NT2/D1 (cell line): ENCODE measurements around the gene ZNF274.
A peak's percentile ranks its signal among the peaks of the same experiment; 100 is the strongest.
"Not testable (repeated sequence)": the region's sequence is repeated elsewhere in the genome, so short reads cannot be mapped to it uniquely, and the experiment has no call there.

Source experiments
- DNase-seq: peaks from one replicate; pipeline ENCODE4 v3.0.0-alpha.2; 2011; ENCODE audit warnings: low read depth, low spot score
- H3K27me3 ChIP-seq: 2 replicates; pipeline ENCODE4 v1.6.0; 2011; ENCODE audit warnings: mild to moderate bottlenecking; ENCODE audit not compliant: insufficient read length, insufficient read depth
- H3K36me3 ChIP-seq: 2 replicates; pipeline ENCODE4 v1.6.1; 2011; ENCODE audit warnings: mild to moderate bottlenecking, low read length, mixed read lengths; ENCODE audit not compliant: insufficient read depth, insufficient read length
- H3K4me1 ChIP-seq: 2 replicates; pipeline ENCODE4 v1.5.1; 2011; ENCODE audit not compliant: insufficient read depth, insufficient read length
- H3K4me3 ChIP-seq: 2 replicates; pipeline ENCODE4 v1.5.1; 2011; ENCODE audit warnings: low read depth; ENCODE audit not compliant: insufficient read length
- H3K9ac ChIP-seq: 2 replicates; pipeline ENCODE4 v1.6.0; 2011; ENCODE audit warnings: low read depth; ENCODE audit not compliant: insufficient read length
- H3K9me3 ChIP-seq: 2 replicates; pipeline ENCODE4 v1.5.1; 2011; ENCODE audit warnings: mild to moderate bottlenecking, low read length; ENCODE audit not compliant: insufficient read depth
- SUZ12 ChIP-seq: IDR thresholded peaks from 2 replicates; pipeline ENCODE4 v1.6.1; 2011; ENCODE audit not compliant: insufficient read length, insufficient read depth; ENCODE audit errors: extremely low read depth
- YY1 ChIP-seq: IDR thresholded peaks from 2 replicates; pipeline ENCODE4 v1.6.1; 2011; ENCODE audit not compliant: insufficient read length, insufficient read depth
- ZNF274 ChIP-seq: IDR thresholded peaks from 2 replicates; pipeline ENCODE4 v1.6.1; 2011; ENCODE audit warnings: mild to moderate bottlenecking, low read depth, low read length

The ZNF274 gene

DNA sequence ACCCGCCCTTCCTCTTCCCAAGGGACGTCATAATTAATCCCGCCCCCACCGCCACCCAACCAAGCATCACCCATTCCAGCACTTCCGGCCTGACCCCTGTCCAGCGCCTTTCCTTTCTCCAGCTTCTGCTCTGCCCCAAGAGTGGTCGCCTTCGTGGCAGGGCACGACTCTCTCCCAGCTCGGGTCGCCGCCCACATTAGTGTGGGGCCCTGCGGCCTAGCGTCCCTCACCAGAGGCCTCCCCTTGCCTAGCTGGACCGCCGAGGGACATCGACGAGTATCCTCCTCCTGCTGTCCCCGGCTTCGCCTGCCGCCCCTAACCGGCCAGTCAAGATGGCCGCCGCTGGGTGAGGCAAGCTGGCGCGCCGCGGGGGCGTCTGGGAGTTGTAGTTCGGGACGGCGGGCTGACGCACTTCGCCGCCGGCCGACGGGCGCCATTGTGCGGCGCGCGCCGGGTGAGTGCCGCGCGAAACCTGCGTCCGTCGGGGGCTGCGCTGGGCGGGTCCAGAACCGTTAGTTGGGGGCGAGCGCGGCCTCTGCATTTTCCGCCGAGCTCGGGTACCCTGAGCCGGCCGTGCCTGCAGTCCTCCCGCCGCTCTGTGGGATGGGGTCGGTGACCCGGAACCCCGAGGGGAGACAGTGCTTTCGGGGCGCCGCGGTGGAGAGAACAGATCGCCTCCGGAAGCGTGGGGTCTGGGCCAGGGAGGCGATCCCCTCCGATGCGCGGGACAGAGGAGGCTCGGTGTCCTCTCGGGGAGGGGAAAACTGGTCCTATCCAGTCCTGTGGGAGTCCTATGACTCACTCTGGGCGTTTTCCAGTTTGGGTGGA, at the start of gene ZNF274:
Gene ZNF274 (plus strand): TSS at position 73 of the 828 bp plus-strand sequence. CDS start 905 bp downstream, outside the sequence.
- TF ChIP-seq SUZ12: no peak
- no peak for TF ChIP-seq ZNF274
- peak; percentile 92 for TF ChIP-seq YY1
- Histone ChIP-seq H3K36me3 (peaks cover 36% of the 10 kb centered on the region), H3K4me1 (no peaks in the 10 kb centered on the region), H3K9ac (peak within 1 kb of the TSS; percentile 96), H3K27me3 (no peaks in the 10 kb centered on the region), H3K4me3 (peak within 1 kb of the TSS; percentile 93), H3K9me3 (peaks cover 59% of the 10 kb centered on the region)
- DNase-seq: peak; percentile 82

DNA sequence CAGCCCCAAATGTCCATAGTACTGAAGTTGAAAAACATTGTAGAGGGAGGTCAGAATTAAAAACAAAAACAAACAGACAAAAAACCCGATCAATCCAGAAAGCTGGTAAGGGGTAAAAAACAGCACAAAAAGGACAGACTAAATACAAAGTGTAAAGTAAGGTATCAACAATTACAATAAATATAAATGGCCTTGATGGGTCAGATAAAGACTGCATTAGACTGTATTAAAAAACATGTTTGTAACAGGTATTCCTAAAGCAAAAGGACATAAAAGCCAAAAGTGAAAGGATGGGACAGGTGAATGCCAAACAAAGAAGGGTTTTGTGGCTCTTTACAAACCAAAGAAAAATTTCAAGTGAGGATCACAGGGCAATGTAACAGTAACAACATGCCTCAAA, 48.6 kb upstream of the ZNF274 start:
- Histone ChIP-seq H3K9ac (no peak overlapping the region), H3K4me3 (no peak overlapping the region), H3K36me3 (peaks cover 38% of the 10 kb centered on the region), H3K27me3 (no peaks in the 10 kb centered on the region), H3K9me3 (peaks cover 96% of the 10 kb centered on the region), H3K4me1 (no peaks in the 10 kb centered on the region)
- DNase-seq: no peak
- TF ChIP-seq YY1 (no peak), SUZ12 (no peak), ZNF274 (no peak)

DNA sequence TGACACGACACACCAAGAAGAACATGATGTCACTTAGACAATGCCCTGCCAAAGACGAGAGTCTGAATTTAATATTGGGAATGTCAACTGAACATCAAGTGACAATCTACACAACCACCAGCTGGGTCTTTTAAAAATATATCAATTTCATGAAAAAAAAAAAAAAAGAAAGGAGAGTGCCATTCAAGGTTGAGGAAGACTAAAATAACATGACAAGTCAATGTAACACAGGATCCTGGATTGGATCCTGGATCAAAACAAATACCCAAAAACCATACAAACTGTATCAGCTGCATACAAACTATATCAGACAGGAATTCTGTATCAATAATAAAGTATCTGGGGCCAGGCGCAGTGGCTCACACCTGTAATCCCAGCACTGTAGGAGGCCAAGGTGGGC, 37.0 kb upstream of the ZNF274 start:
- peaks cover 54% of the 10 kb centered on the region for H3K9me3 ChIP-seq
- TF ChIP-seq SUZ12: no peak
- TF ChIP-seq ZNF274: no peak
- TF ChIP-seq YY1: no peak
- no peaks in the 10 kb centered on the region for H3K4me1 ChIP-seq
- no peaks in the 10 kb centered on the region for H3K27me3 ChIP-seq
- no peak for DNase-seq
- H3K9ac ChIP-seq: no peak overlapping the region
- H3K36me3 ChIP-seq: peaks cover 10% of the 10 kb centered on the region
- no peak overlapping the region for H3K4me3 ChIP-seq

DNA sequence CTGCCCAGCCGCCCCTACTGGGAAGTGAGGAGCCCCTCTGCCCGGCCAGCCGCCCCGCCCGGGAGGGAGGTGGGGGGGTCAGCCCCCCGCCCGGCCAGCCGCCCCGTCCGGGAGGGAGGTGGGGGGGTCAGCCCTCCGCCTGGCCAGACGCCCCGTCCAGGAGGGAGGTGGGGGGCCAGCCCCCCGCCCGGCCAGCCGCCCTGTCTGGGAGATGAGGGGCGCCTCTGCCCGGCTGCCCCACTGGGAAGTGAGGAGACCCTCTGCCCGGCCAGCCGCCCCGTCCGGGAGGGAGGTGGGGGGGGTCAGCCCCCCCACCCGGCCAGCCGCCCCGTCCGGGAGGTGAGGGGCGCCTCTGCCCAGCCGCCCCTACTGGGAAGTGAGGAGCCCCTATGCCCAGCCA, 35.4 kb upstream of the ZNF274 start:
- not testable (repeated sequence) for H3K4me1 ChIP-seq, H3K4me3 ChIP-seq, H3K27me3 ChIP-seq, H3K36me3 ChIP-seq, DNase-seq, H3K9ac ChIP-seq
- peaks cover 38% of the 10 kb centered on the region for H3K9me3 ChIP-seq

DNA sequence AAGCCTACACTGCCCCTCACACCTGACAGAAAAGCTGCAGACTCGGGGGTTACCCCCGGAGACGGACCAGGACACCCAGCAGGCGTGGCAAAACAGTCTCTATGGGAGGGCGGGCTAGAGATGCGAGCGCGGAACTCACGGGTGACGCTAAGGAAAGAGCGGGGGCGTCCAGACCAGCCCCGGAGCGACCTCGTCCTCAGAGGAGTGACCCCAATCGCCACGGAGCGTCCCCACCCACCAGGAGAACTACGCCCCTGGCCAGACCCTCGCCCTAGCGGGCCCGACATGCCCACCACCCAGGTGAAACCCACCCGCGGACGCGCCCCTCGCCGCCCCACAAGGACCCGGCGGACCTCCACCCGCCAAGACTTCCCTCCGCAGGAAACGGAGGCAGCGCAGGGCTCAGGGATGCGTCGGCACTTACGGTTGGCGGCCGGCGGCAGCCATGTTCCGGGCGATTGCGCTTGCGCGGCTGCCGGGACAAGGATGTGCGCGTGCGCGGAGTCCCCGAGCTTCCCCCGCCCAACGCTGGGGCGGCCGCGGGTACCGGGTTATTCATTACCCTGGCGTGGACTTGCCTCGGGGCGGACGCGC, 32.4 kb upstream of the ZNF274 start, which contains the start of gene ZNF329:
Gene ZNF329 (minus strand): TSS at position 462 of the 594 bp plus-strand sequence. CDS start 21,286 bp downstream, outside the sequence.
- Histone ChIP-seq H3K36me3 (no peaks in the 10 kb centered on the region), H3K9ac (peak within 1 kb of the TSS; percentile 94), H3K27me3 (no peaks in the 10 kb centered on the region), H3K9me3 (peaks cover 23% of the 10 kb centered on the region), H3K4me1 (no peaks in the 10 kb centered on the region), H3K4me3 (peak within 1 kb of the TSS; percentile 85)
- TF ChIP-seq YY1: peak; percentile 68
- no peak for TF ChIP-seq ZNF274
- peak; percentile 49 for DNase-seq

DNA sequence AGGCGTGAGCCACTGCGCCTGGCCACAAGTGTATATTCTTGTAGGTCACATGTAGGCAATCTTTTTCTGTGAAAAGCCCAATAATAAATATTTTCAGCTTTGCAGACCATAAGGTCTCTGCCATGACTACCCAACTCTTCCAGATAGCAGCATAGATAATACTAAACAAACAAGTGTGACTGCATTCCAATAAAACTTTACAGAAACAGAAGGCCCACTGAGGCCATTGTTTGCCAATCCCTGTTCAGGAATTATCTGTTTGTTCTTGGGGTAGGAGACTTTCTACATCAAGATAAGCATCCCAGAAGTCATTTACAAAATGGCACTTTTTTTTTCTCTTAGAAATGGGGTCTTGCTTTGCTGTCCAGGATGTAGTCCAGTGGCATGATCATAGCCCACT, 29.5 kb upstream of the ZNF274 start:
- Histone ChIP-seq H3K9me3 (peaks cover 12% of the 10 kb centered on the region), H3K36me3 (no peaks in the 10 kb centered on the region), H3K27me3 (no peaks in the 10 kb centered on the region), H3K4me3 (peak overlapping the region; percentile 1), H3K4me1 (no peaks in the 10 kb centered on the region), H3K9ac (no peak overlapping the region)
- no peak for TF ChIP-seq YY1
- TF ChIP-seq SUZ12: no peak
- TF ChIP-seq ZNF274: no peak
- DNase-seq: no peak

DNA sequence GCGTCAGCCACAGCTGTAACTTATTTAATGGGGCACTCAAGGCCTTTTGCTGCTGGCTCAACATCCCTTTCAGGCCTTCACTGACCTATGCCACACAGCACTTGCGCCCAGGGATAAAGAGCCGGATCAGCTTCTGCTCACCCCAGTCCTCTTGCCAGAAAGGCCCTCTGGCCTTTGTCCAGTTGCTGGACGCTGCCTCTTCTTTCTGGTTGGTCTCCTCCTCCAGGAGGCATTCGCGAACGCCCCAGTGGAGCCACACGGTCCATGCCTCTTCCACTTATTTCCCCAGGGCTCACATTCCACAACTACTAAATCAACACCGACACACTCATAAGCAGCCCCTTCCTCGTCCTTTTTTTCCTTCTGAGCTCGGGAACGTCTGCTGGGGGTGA, 28.6 kb upstream of the ZNF274 start:
- Histone ChIP-seq H3K4me3 (peak overlapping the region; percentile 89), H3K9me3 (peaks cover 3% of the 10 kb centered on the region), H3K4me1 (no peaks in the 10 kb centered on the region), H3K9ac (peak overlapping the region; percentile 92), H3K27me3 (no peaks in the 10 kb centered on the region), H3K36me3 (no peaks in the 10 kb centered on the region)
- TF ChIP-seq SUZ12: no peak
- no peak for TF ChIP-seq YY1
- no peak for TF ChIP-seq ZNF274
- peak; percentile 11 for DNase-seq
